HG02981 (cell line): ENCODE data around the gene PACSIN3.
A peak's percentile ranks its signal among the peaks of the same experiment; 100 is the strongest.
"Not testable (repeated sequence)": the region's sequence is repeated elsewhere in the genome, so short reads cannot be mapped to it uniquely, and the experiment has no call there.

Experiments used
- ATAC-seq: cut with Tn5 transposase; IDR thresholded peaks from one replicate; pipeline ENCODE4 v1.9.1; 2021; ENCODE audit warnings: mild to moderate bottlenecking, moderate library complexity; ENCODE audit not compliant: unreplicated experiment

Gene PACSIN3

DNA sequence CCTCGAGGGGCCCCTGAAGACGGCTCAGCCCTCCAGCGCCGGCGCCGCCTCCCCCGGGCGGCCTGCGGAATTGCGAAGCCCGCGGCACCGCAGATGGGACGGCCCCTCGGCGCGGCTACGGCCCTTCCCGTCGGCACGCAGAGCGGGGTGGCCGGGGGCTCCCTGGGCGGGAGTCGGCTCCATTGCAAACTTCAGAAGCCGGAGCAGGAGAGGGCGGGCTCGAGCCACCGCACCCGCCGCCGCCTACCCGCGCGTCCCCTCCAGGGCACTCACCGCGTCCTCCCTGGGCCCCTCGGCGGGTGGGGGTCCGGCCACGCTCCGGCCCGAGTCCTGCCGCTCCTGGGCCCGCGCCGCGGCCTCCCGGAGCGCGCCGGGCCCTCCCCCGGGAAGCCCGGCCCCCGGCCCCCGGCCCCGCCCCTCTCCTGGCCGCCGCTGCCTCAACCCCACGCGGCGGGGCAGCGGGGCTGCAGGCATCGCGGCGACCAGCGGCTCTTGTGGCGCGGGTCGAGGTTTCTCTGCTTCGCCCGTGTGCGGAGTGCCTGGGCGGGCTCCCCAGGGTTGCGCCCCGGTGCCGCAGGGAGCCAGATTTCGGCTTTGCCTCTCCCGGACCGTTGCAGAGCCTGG lies at the start of gene PACSIN3:
PACSIN3 (minus strand) TSS at position 359 of the 624 bp plus-strand sequence. CDS start 3,707 bp downstream, outside the sequence.
- peak; percentile 46 for ATAC-seq

DNA sequence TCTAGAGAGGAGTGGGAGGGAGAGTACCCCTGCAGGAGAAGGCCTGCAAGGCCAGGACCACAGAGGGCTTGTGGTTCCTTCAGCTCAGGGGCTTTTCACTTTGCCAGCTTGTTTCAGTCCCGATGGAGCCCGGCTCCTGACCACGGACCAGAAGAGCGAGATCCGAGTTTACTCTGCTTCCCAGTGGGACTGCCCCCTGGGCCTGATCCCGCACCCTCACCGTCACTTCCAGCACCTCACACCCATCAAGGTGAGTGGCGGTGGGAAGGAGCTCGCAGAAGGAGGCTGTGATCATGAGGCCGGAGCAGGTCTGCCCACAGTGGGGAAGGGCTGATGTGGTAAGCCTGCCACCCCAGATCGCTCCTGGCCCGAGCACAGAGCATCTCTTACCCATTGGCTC lies 48.9 kb upstream of the PACSIN3 start:
- no peak for ATAC-seq

DNA sequence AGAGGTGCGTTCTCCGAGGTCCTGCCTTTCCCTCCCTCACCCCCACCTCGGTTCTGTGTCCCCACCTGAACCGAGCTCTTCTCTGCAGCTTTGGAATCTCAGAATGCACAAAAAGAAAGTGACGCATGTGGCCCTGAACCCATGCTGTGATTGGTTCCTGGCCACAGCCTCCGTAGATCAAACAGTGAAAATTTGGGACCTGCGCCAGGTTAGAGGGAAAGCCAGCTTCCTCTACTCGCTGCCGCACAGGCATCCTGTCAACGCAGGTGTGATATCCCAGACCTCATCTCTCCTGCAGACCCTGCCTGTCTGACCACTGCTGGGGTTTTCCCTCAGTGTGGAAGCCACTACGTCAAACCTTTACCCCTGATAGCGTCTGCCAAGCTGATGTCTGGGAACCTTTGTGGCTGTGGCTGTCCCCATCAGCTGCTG lies 48.5 kb upstream of the PACSIN3 start:
- no peak for ATAC-seq

DNA sequence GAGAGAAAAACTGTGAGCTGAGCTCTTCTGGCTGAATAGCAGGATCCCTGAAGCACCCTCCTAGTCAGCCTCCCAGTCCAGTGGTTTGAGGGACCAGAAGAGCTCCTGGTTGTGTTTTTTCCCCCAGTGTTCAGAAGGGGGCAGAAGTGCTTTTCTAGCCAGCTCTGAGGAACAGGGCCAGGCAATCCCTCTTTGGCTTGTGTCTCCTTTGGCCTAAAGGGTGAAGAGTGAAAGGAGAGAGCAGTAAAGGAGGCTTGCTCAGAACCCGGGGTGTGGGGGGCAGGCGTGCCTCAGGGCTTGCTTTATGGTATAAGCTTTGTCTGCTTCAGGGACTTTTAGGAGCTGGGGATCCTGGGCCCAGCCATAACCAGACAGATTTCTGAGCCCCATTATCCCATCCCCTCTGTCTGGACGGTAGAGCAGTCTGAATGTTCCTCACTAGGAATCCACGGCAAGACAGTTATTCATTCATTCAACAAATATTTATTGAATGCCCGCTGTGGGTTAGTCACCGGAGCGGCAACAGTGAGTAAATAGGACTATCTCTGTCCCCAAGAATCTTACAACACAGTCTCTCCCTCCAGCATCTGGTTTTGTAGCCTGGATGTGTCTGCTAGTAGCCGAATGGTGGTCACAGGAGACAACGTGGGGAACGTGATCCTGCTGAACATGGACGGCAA lies 47.9 kb upstream of the PACSIN3 start:
- no peak for ATAC-seq

DNA sequence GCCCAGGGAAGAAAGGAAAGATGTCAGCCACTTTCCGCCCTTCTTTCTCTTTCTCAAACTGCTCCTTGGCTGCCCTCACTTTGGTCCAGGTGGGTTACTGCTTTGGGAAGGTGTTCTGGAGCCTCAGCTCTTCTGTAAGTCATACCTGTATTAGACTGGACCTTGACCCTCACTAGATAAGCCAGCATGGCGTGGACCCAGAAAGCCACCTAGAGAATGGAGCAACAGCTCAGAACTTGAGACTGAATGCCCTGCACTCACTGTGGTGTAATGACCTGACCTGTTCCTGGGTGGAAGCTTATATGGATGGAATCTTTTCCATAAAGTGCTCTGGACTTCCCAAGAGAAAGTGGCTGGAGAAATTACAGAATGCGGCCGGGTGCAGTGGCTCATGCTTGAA lies 46.8 kb upstream of the PACSIN3 start:
- no peak for ATAC-seq

DNA sequence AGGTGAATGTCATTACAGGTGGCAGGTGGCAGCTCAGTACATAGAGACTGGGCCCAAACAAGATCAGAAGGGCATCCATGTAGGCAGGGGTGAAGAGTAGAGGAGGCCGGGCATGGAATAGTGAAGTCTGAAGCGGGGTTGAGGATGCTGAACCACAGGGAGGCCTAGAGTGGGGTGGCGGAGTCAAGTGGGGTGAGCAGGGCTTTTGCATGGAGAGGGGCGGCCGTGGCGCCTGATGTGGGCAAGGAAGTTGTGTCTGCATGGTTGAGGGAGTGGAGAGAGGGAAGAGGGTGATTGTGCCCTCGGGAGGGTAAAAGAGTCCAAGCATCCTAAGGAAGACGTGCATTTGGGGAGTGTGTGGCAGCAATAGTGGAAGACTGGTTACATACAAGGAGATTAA lies 42.9 kb upstream of the PACSIN3 start:
- no peak for ATAC-seq

DNA sequence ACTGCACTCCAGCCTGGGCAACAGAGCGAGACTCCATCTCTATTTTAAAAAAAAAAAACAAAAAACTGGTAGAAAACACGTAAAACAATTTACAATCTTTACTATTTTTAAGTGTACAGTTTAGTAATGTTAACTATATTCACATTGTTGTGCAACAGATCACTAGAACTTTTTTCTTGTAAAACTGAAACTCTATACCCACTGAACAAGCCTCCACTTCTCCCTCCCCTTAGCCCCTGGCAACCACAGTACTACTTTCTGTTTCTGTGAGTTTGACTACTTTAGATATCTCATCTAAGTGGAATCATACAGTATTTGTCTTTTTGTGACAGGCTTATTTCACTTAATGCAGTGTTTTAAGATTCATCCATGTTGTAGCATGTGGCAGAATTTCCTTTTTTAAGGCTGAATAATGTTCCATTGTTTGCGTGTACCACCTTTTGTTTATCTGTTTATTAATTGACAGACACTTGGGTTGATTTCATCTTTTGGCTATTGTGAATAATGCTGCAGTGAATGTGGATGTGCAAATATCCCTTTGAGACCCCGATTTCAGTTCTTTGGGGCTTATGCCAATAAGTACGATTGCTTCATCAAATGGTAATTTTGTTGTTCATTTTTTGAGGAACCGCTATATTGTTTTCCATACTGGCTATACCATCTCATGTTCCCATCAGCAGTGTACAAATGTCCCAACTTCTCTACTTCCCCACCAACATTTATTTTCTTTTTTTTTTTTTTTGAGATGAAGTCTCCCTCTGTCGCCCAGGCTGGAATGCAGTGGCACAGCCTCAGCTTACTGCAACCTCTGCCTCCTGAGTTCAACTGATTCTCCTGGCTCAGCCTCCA lies 39.5 kb upstream of the PACSIN3 start:
- ATAC-seq: peak; percentile 93

DNA sequence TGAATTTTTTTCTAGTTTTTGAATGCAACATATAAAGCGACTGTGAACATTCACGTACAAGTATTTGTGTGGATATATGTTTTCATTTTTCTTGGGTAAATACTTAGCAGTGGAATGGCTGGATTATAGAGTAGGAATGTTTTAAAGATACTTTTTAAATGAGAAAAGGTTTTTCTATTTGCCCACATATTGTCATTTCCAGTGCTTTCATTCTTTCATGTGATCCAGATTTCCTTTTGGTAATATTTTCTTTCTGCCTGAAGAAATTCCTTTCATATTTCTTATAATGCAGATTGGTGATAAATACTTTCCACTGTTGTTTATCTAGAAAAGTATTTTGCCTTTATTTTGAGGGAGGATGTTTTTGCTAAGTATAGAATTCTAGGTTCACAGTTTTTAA lies 36.5 kb upstream of the PACSIN3 start:
- no peak for ATAC-seq

DNA sequence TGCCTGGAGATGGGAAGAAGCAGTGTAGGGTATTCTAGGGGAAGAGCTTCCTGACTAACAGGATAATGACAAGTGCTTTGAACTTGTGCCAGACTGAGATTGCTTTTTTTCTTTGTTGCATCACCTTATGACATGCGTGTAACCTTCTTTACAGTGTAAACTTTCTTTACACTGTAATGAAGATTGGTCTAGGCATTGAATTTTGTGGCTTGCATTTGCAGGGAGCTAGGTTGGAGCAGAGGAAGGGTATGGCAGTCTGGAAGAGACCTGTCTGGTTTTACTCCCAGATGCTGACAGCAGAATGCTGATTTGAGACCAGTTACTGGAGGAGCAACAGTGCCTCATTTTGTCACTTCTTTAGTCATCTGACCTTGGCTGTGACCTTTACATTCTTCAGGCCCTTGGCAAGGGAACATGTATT lies 34.2 kb upstream of the PACSIN3 start:
- ATAC-seq: no peak

DNA sequence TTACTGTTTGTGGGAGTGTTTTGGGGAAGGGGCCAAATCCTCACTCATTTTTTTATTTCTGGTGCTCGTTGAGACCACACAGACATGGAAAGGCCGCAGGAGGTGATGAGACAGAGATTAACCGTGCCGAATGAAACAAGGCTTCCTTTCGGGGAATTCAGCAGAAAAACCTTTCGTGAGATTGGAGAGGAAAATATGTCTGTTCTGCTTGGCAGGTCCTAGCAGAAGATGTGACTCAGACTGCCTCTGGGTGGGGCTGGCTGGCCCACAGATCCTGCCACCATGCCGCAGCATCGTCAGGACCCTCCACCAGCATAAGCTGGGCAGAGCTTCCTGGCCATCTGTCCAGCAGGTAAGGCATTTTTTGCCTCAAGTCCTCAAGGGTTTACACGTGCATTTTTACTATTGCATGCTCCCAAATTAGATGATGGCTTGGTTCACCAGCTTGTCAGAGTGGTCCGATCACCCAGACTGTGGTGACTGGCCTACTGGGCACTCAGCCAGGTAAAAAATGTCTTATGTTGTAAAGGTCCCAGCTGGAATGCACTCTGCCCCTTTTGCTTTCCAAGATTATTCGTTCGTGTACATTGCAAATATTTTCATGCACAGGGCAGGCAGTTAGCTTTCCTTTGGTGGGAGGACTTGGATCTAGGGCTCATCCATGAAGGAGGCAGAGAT lies 30.0 kb upstream of the PACSIN3 start:
- no peak for ATAC-seq

DNA sequence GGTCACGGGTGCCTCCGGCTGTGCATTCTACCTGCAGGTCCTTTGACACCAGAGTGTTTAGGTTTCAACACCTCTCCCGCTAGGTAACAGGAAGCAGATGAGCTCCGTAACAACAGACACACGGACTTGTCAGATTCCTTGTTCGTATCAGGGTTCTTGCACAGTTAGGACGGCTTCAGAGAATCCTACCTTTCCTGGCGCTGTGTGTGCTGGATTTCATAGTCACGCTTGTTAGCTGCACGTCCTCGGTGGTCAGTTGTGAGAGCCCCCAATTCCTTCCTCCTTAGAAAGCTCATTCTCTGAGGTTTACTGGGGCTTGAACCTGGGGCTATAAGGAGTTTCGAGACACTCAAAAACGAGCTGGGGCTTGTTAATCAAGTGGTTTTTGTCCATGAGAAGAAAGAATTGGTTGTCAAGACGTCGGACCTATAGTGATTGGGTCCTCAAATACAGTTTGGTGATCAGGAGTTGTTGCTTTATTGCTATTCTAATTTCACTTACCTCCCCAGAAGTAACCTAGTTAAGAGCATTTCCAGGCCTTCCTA lies 29.2 kb upstream of the PACSIN3 start:
- no peak for ATAC-seq

DNA sequence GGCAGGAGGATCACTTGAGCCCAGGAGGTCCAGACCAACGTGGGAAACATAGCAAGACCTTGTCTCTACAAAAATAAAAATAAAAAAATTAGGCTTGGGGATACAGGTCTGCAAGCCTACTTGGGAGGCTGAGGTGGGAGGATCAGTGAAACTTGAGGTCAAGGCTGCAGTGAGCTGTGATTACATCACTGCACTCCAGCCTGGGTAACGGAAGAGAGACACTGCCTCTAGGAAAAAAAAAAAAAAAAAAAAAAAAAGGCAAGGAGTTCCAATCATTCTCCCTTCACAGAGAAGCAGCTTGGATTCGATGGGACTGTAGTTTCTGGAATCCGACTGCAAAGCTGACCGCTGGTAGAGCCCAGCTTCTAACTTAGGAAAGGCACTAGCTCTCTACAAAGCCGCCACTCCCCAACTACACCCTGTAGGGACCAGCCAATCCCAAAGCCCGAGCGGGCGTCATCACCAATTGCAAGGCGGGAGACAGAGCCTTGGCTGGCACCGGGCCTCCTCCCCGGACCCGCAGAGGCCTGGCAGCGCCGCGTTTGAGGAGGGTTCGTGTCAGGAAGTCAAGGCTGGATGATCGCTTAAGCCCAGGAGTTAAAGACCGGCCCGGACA lies 27.8 kb upstream of the PACSIN3 start:
- peak; percentile 63 for ATAC-seq

DNA sequence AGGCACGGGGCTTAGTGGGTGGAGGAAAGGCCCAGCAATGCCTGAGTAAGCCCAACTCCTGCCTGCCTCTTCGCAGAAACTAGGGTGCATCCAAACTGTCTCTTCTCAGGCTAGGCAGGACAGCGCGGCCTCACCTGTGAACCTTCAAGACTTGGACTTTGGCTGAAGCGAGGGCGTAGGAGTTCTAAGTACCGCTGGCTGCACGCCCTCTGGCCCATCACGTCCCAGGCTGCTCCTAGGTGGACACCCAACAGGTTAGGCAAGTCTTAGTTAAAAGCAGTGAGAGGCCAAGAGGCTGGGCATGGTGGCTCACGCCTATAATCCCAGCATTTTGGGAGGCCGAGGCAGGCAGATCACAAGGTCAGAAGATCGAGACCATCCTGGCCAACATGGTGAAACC lies 26.7 kb upstream of the PACSIN3 start:
- ATAC-seq: no peak

DNA sequence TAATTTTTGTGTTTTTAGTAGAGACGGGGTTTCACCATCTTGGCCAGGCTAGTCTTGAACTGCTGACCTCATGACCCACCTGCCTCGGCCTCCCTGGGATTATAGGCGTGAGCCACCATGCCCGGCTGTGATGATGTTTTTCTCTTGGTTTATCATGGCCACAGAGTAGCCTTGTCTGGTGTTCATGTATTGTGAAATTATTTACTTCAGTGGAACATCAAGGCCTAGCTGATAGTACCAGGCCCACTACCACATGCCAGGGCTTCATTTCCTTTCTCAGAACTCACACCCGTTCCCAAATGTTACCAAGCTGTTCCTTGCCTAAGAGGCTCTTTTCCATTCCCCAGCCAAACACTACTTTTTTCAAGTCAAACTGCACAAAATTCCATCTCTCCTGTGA lies 22.4 kb upstream of the PACSIN3 start:
- ATAC-seq: no peak

DNA sequence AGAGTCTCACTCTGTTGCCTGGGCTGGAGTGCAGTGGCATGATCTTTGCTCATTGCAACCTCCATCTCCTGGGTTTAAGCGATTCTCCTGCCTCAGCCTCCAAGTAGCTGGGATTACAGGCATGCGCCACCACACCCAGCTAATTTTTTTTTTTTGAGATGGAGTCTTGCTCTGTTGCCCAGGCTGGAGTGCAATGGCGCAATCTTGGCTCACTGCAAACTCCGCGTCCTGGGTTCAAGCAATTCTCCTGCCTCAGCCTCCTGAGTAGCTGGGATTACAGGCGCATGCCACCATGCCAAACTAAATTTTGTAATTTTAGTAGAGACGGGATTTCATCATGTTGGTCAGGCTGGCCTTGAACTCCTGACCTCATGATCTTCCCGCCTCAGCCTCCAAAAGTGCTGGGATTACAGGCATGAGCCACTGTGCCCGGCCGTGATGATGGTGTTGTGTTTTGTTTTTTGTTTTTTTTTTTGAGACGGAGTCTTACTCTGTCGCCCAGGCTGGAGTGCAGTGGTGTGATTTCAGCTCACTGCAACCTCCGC lies 21.8 kb upstream of the PACSIN3 start:
- ATAC-seq: not testable (repeated sequence)

DNA sequence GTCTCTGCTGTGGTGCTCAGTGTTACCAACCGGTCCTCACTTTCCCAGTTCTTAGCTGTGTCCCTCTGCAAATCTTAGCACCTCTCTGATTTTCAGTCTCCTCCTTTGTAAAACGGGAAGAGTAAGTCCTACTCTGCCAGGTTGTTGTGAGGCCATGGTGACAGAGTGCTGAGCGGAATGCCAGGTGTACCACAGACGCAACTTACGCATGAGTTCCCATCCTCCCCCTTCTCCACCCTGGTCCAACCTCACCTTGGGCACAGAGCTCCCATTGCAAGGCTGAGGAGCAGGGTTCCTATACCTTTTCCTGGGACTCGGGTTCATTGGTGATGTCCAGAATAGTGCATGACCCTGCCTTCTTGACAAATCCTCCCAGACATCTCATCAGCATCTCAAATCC lies 21.2 kb upstream of the PACSIN3 start:
- ATAC-seq: no peak

DNA sequence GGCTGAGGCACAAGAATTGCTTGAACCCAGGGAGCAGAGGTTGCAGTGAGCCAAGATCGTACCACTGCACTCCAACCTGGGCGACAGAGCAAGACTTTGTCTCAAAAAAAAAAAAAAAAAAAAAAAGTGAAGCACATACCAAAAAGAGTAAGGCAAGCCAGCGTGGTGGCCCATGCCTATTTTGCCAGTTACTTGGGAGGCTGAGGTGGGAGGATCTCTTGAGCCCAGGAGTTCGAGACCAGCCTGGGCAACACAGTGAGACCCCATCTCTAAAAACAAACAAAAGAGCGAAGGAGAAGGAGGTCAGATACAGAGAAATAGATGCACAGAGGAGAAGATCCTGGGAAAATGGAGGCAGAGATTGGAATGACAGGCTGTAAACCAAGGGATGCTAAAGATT lies 20.3 kb upstream of the PACSIN3 start:
- ATAC-seq: not testable (repeated sequence)

DNA sequence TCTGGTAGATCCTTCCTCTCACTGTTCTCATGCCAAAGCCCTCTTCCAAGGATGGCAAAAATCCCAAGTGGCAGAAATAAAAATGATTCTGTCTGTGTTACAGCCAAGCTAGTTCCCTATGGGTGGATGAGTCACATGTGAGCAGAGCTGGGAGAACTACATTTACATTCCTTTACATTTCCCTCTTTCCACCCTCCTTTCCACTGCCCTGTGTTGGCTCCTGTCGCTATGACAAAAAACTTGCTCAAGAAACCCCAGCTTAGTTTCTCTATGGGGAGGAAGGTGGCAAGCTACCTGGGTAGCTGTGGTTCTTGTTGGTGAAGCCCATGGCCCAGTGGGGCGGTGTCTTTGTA lies 18.4 kb upstream of the PACSIN3 start:
- ATAC-seq: no peak

DNA sequence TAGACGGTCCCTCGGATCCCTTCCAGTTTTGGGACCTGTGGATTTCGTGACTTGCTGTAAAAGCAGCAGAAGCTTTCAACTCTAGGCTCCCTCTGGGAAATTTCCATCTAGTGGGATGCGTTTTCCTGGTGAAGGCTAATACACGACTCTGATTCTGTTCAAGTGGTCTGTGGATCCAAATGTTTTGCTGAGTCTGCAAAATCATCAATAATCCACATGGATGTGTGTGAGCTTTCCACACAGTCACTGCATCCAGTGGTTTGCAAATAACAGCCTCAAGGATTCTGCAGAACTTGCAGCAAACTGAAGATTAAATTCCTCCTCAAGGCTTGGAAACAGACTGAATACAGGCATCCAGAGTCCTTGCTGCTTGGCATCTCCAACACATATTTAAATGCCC lies 16.3 kb upstream of the PACSIN3 start:
- no peak for ATAC-seq

DNA sequence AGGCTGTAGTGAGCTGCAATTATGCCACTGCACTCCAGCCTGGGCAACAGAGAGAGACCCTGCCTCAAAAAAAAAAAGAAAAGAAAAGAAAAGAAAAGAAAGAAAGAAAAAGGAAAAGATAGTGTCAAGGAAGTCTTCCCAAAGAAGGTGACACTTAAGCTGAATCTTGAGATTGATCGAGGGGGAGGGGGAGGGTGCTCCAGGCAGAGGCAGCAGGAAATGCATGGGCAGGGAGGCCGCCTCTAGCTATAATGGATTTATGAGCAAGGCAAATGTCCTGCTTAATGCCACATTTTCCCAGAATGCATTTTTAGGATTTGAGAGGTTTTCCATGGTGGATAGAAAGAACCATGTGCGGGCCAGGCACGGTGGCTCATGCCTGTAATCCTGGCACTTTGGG lies 14.8 kb upstream of the PACSIN3 start:
- no peak for ATAC-seq
